ENCODE measurements around the gene CACNB2. TPM values are rescaled to one million over a fixed set of nuclear protein-coding genes. Genes with fewer than 3 reads are reported as not detected.
A peak's percentile ranks its signal among the peaks of the same experiment; 100 is the strongest.
"Not testable (repeated sequence)": the region's sequence is repeated elsewhere in the genome, so short reads cannot be mapped to it uniquely, and the experiment has no call there.

The CACNB2 gene
- total and polyA plus RNA-seq, 5 donors = 13.1 to 51.1 (median 41.0) TPM

DNA sequence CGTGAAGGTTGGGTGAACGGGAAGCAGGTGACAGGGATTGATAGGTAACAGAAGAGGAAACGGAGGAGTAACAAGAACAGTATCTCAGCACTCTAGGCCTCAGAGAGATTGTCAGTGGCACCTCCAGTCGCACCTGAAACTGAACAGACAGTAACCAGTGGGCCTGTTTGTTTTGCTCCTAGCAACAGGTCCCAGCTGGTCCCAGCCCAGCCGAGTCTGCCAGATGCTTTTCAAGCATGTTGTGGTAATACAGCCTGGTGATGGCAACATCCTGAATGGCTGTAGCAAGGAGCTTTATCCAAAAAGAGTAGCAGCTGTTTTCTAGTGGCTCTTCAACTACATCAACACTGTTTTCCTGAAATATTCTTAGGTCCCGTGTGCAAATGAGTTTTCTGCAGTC is 4.7 kb downstream of the CACNB2 start:
- peak; percentile 75 to 77 for ATAC-seq
- no peaks in the 10 kb centered on the region for H3K27me3 ChIP-seq (ENCODE audit: control insufficient read depth, insufficient read depth)
- peak; percentile 42 to 73 (median 71) for DNase-seq
- peak overlapping the region; percentile 54 for H3K27ac ChIP-seq (ENCODE audit: low read length)
- intact Hi-C loops (cut with DNase I) = loop anchor here in 2 of 4 donors (10.0 kb wide), 2 partner anchors 70 to 230 kb away; no protein-coding TSS in a partner anchor
- H3K4me3 ChIP-seq (ENCODE audit: low read length) = no peak overlapping the region
- 37% methylated on average over 6 of the region's 6 CpGs for WGBS
- no peaks in the 10 kb centered on the region for H3K4me1 ChIP-seq (ENCODE audit: control insufficient read depth, insufficient read depth, low read length)
- H3K9me3 ChIP-seq (ENCODE audit: control insufficient read depth, low read length) = no peaks in the 10 kb centered on the region

DNA sequence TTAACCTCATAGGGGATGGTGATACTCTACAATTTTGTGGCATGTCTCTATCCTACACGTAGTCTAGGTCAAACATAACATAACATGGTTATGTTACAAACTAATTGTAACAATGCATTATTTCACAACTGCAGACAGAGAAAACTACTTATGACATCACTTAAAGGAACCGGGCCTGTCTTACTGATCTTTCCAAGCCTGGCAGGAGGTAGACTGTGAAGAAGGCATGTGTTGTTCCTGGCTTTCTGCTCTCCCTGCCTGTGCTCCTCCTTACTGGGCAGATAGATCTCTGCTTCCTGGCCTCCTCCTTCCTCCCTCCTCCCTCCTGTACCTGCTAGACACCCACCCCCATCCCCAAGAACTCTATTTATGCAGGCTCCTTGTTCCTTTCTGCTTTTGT is 5.4 kb downstream of the CACNB2 start:
- 26% methylated on average over 2 of the region's 2 CpGs for WGBS

DNA sequence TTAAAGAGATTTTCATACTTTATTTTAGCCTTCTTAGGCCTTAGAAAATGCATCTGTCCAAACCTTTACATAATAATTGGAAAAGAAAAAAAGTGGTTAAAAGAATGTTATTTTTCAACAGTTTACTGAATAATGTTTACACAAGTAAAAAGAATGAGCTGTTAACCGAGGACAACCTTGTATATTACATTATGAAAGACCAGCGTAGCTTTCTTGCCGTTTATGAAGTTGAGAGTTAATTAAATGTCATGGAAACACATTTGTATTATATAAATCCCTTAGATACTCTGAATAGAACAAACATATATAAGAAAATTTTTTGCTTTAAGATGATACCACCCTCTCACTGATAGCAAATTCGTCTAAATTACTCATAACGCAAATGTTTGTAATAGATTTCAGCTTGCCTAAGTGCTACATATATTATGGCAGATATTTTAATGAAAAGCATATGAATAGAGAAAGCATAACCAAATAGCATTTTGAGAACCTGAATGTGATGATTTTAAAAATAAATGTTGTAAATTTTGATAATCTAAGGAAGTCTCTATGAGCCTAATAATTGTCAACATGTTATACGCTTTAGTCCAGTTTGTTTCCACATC is 9.1 kb downstream of the CACNB2 start:
- intact Hi-C loops (cut with DNase I) = loop anchor here in 2 of 4 donors (10.0 kb wide), 2 partner anchors 66 to 234 kb away; no protein-coding TSS in a partner anchor
- ATAC-seq (no peak), DNase-seq (no peak)
- Histone ChIP-seq H3K9me3 (ENCODE audit: control insufficient read depth, low read length) (no peaks in the 10 kb centered on the region), H3K27me3 (ENCODE audit: control insufficient read depth, insufficient read depth) (no peaks in the 10 kb centered on the region), H3K4me1 (ENCODE audit: control insufficient read depth, insufficient read depth, low read length) (no peaks in the 10 kb centered on the region), H3K27ac (ENCODE audit: low read length) (no peak overlapping the region), H3K4me3 (ENCODE audit: low read length) (no peak overlapping the region)
- WGBS = 88% methylated on average over 6 of the region's 6 CpGs

More for the DNA sequence above, 5.4 kb downstream of the CACNB2 start:
- intact Hi-C loops (cut with DNase I) = loop anchor here in 2 of 4 donors (10.0 kb wide), 2 partner anchors 69 to 231 kb away; no protein-coding TSS in a partner anchor
- Histone ChIP-seq H3K27me3 (ENCODE audit: control insufficient read depth, insufficient read depth) (no peaks in the 10 kb centered on the region), H3K4me3 (ENCODE audit: low read length) (no peak overlapping the region), H3K9me3 (ENCODE audit: control insufficient read depth, low read length) (no peaks in the 10 kb centered on the region), H3K27ac (ENCODE audit: low read length) (no peak overlapping the region), H3K4me1 (ENCODE audit: control insufficient read depth, insufficient read depth, low read length) (no peaks in the 10 kb centered on the region)
- DNase-seq (no peak), ATAC-seq (peak; percentile 20 to 34)

DNA sequence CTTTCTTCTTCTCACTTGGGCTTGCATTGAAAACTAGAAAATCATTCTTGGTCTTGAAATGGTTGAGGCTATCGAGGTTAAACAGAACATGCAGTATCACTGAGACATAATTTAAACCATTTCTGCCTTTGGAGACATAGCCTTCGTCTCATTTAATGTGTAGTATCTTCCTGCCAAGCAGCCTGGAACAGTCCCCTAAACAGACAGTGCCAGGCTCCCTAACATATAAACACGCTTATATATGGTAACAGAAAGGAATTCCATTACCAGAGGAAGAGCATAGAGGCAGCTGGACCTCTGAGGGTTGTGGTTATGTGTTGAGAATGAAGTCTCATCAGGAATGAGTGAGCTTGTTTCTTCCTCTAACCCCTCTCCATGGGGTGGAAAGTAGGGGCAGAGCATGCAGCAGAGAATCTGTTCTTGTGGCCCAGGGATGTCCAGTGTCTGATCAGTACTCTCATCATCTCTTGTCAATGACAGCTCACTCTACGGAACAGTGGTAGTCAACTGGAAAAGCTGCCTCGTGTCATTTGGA is 11.2 kb downstream of the CACNB2 start:
- no peak overlapping the region for H3K27ac ChIP-seq (ENCODE audit: low read length)
- ATAC-seq (no peak), DNase-seq (no peak)
- H3K9me3 ChIP-seq (ENCODE audit: control insufficient read depth, low read length) = no peaks in the 10 kb centered on the region
- no peaks in the 10 kb centered on the region for H3K27me3 ChIP-seq (ENCODE audit: control insufficient read depth, insufficient read depth)
- intact Hi-C loops (cut with DNase I) = no loop called here
- H3K4me3 ChIP-seq (ENCODE audit: low read length) = no peak overlapping the region
- WGBS = 88% methylated on average over 5 of the region's 5 CpGs
- no peaks in the 10 kb centered on the region for H3K4me1 ChIP-seq (ENCODE audit: control insufficient read depth, insufficient read depth, low read length)

DNA sequence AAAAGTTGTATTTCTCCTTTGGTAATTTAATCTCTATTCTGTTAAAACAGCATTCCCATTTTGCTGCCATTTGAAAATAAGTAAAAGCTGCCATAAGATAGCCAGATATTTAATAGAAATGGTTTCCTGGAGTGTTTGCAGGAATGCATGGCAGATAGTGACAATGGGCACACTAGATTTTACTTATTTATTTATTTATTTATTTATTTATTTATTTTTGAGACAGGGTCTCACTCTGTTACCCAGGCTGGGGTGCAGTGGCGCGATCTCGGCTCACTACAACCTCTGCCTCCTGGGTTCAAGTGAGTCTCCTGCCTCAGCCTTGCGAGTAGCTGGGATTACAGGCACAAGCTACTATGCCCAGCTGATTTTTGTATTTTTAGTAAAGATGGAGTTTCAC is 13.2 kb downstream of the CACNB2 start:
- H3K4me1 ChIP-seq (ENCODE audit: control insufficient read depth, insufficient read depth, low read length); H3K9me3 ChIP-seq (ENCODE audit: control insufficient read depth, low read length); H3K27me3 ChIP-seq (ENCODE audit: control insufficient read depth, insufficient read depth); DNase-seq; ATAC-seq; H3K27ac ChIP-seq (ENCODE audit: low read length); H3K4me3 ChIP-seq (ENCODE audit: low read length); intact Hi-C loops (cut with DNase I): not testable (repeated sequence)
- WGBS = 98% methylated on average over 4 of the region's 4 CpGs

DNA sequence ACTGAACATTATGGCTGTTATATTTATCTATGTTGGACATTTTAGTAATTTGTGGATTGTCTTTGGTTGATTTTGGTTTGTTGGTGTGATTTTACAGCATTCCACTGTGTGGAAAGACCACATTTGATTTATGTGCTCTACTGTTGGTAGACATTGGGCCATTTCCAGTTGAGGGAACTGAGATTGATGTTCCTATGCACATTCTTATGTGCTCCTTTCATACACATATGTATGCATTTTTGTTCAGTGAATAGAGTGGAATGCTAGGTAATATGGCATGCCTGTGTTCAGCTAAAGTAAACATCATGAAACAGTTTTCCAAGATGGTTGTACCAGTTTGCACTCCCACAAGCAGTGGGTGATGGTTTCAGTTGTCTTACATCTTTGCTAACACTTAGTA is 15.1 kb downstream of the CACNB2 start:
- Histone ChIP-seq H3K27ac (ENCODE audit: low read length) (no peak overlapping the region), H3K9me3 (ENCODE audit: control insufficient read depth, low read length) (no peaks in the 10 kb centered on the region), H3K4me3 (ENCODE audit: low read length) (no peak overlapping the region), H3K27me3 (ENCODE audit: control insufficient read depth, insufficient read depth) (no peaks in the 10 kb centered on the region), H3K4me1 (ENCODE audit: control insufficient read depth, insufficient read depth, low read length) (no peaks in the 10 kb centered on the region)
- DNase-seq (no peak), ATAC-seq (no peak)
- intact Hi-C loops (cut with DNase I) = no loop called here

DNA sequence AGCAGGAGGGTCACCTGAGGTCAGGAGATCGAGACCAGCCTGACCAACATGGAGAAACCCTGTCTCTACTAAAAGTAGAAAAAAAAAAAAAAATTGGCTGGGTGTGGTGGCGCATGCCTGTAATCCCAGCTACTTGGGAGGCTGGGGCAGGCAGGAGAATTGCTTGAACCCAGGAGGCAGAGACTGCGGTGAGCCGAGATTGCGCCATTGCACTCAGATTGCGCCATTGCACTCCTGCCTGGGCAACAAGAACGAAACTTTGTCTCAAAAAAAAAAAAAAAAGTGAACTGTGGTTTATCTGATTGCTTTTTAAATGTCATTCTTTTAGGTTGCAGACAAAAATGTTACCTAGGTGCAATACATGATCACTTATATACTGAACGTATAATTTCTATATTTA is 16.6 kb downstream of the CACNB2 start:
- H3K4me1 ChIP-seq (ENCODE audit: control insufficient read depth, insufficient read depth, low read length); DNase-seq; H3K27me3 ChIP-seq (ENCODE audit: control insufficient read depth, insufficient read depth); intact Hi-C loops (cut with DNase I); H3K4me3 ChIP-seq (ENCODE audit: low read length); ATAC-seq; H3K27ac ChIP-seq (ENCODE audit: low read length); H3K9me3 ChIP-seq (ENCODE audit: control insufficient read depth, low read length): not testable (repeated sequence)
- WGBS = 90% methylated on average over 8 of the region's 8 CpGs

DNA sequence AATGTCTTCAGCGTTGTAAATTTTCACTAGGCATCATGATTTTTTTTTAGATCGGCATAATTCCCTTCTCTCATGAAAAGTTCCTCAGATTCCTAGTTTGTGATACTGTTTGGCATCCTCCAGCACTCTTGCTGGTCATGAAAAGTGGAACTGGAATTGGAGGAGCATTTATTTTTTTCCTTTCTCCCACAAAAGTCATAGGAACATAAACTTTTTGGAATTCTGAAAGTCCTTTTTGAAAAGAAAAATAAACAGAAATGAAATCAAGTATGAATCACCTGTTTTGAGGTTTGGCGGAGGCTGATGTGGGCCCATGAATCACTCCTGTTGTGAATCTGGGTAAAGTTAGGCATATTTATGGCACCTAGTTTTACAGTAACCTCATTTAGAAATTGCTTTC is 17.7 kb downstream of the CACNB2 start:
- no peak overlapping the region for H3K4me3 ChIP-seq (ENCODE audit: low read length)
- ATAC-seq (no peak), DNase-seq (no peak)
- intact Hi-C loops (cut with DNase I) = no loop called here
- no peak overlapping the region for H3K27ac ChIP-seq (ENCODE audit: low read length)
- H3K4me1 ChIP-seq (ENCODE audit: control insufficient read depth, insufficient read depth, low read length) = no peaks in the 10 kb centered on the region
- 60% methylated on average over 3 of the region's 3 CpGs for whole genome bisulfite sequencing
- no peaks in the 10 kb centered on the region for H3K27me3 ChIP-seq (ENCODE audit: control insufficient read depth, insufficient read depth)
- no peaks in the 10 kb centered on the region for H3K9me3 ChIP-seq (ENCODE audit: control insufficient read depth, low read length)

DNA sequence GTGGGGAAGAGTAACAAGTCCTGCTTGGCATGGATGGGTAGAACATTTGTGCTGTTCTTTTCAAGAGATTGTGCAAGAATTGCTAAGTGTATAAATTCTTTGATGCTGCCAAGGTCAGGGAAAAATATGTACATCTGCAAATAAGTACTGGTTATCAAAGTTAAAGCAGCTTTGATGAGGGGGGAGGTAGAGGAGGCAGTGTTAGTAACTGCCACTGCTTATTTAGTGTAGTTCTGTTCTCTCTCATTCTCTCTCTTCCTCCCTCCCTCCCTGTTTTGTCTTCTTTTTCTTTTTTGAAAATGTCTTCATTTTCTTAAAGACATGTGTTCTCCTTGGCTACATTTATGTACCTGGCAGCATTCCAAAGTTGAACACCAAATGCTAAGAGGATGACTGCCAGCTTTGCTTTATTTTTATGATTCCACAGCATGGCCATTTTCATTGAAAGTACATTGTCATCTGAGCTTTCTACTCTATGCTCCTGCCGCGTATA is 18.6 kb downstream of the CACNB2 start:
- Histone ChIP-seq H3K27me3 (ENCODE audit: control insufficient read depth, insufficient read depth) (no peaks in the 10 kb centered on the region), H3K27ac (ENCODE audit: low read length) (no peak overlapping the region), H3K4me3 (ENCODE audit: low read length) (no peak overlapping the region), H3K4me1 (ENCODE audit: control insufficient read depth, insufficient read depth, low read length) (no peaks in the 10 kb centered on the region), H3K9me3 (ENCODE audit: control insufficient read depth, low read length) (no peaks in the 10 kb centered on the region)
- intact Hi-C loops (cut with DNase I) = no loop called here
- WGBS = 59% methylated on average over 2 of the region's 2 CpGs
- DNase-seq (no peak), ATAC-seq (peak in 1 of 2 donors; percentile 29)

DNA sequence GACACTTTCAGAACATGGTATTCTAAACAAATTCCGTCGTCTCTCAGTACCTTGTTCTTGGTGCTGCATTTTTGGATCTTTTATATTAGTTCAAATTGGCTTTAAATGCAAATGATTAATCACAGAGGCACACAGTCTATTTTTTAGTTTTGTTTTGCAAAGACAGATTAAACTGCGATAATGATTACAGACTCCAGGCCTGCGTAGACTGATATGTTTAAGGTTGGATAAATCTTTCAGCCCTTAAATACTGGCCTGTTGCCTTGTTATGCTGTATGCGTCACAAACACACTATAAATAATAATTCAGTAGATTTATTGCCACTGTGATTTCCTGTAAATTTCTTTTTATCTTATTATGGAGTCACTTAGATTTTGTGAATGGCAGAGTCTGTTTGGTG is 19.3 kb downstream of the CACNB2 start:
- Histone ChIP-seq H3K27ac (ENCODE audit: low read length) (no peak overlapping the region), H3K27me3 (ENCODE audit: control insufficient read depth, insufficient read depth) (no peaks in the 10 kb centered on the region), H3K4me1 (ENCODE audit: control insufficient read depth, insufficient read depth, low read length) (no peaks in the 10 kb centered on the region), H3K4me3 (ENCODE audit: low read length) (no peak overlapping the region), H3K9me3 (ENCODE audit: control insufficient read depth, low read length) (no peaks in the 10 kb centered on the region)
- no peak for ATAC-seq
- whole genome bisulfite sequencing = 63% methylated on average over 5 of the region's 5 CpGs
- intact Hi-C loops (cut with DNase I) = no loop called here
- DNase-seq = no peak

DNA sequence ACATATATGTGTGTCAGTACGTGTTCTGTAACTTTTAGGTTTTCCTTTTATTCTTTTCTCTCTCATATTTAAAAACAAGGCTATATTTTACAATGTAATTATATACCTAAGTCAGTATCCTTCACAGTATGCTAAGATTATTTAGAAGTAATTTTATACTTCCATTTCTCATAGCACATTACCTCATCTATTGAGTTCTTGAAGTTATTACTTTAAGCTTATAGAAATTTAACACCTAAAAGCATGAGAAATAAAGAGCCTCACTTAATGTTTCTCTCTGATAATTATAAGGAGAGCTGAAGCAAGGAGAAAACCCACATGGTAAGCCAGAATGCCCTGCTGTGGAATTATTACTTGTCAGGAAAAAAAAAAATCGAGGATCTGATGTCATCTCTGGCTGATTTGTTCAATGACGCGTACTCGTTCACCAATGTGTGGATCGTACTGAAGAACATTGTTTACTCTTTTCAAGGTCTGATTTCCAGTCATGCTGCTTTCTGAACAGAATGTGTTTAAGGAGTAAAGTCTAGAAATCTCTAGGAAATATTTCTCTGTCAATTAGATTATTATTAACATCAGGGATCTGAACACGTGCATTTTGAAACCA is 21.9 kb downstream of the CACNB2 start:
- 81% methylated on average over 7 of the region's 7 CpGs for WGBS
- ATAC-seq = no peak
- no peak overlapping the region for H3K4me3 ChIP-seq (ENCODE audit: low read length)
- peaks cover 2% of the 10 kb centered on the region for H3K4me1 ChIP-seq (ENCODE audit: control insufficient read depth, insufficient read depth, low read length)
- H3K27me3 ChIP-seq (ENCODE audit: control insufficient read depth, insufficient read depth) = no peaks in the 10 kb centered on the region
- no peak for DNase-seq
- no peaks in the 10 kb centered on the region for H3K9me3 ChIP-seq (ENCODE audit: control insufficient read depth, low read length)
- intact Hi-C loops (cut with DNase I) = no loop called here
- no peak overlapping the region for H3K27ac ChIP-seq (ENCODE audit: low read length)
